Measurements from ENCODE around the gene TNC. TPM values are rescaled to one million over a fixed set of nuclear protein-coding genes. Genes with fewer than 3 reads are reported as not detected.
"Not testable (repeated sequence)": the region's sequence is repeated elsewhere in the genome, so short reads cannot be mapped to it uniquely, and the experiment has no call there.

TNC gene
- total and polyA plus RNA-seq, 5 donors from 2014 or later, result not detected

DNA sequence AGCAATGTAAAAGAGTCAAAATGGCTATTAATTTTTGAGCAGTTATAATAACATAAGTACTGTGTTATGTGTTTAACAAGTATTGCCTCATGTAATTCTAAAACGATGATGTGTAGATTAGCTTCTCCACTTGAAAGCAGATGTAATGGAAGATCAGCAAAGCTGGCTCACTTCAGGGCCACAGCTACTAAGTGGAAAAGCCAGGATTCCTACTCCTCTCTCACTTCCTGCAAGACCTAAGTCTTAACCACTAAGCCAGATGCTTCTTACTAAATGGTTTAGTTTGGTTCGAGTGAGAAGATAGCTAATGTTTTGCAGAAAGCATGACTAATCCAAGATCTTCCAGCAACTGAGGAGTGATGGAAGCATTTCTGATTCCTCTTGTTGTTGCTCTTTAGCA, 15.7 kb upstream of the TNC start:
- no peak overlapping the region for H3K4me3 Mint-ChIP-seq
- no peak overlapping the region for H3K27ac Mint-ChIP-seq

DNA sequence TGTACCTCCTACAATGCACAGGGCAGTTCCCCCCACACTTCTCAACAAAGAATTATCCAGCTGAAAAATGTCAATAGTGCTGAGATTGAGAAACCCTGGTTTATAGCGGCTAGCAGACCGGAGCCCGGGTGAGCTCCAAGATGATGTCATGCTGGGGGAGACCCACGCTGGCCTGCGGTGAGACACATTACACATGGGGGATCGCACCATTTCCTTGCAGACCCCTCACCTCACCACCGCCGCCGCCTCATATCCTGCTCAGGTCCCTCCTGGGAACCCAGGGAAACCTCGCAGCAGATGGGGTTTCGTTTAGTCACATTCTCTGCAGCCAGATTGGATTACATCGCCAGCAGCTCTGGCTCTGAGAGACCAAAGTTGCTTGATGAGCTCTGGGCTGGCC, 14.7 kb upstream of the TNC start:
- no peaks in the 10 kb centered on the region for H3K4me1 Mint-ChIP-seq
- DNase-seq (no peak), ATAC-seq (ENCODE audit: low read depth in 2 of 2) (no peak)
- no peak overlapping the region for H3K4me3 ChIP-seq (ENCODE audit: low read depth, low read length)
- no peaks in the 10 kb centered on the region for H3K9me3 ChIP-seq (ENCODE audit: control insufficient read depth in 2 of 2, low read length in 2 of 2)
- H3K27me3 Mint-ChIP-seq, result peaks cover 9% of the 10 kb centered on the region
- no peaks in the 10 kb centered on the region for H3K36me3 ChIP-seq (ENCODE audit: control insufficient read depth, insufficient read depth, low read length)
- H3K36me3 Mint-ChIP-seq, result no peaks in the 10 kb centered on the region
- peaks cover 7% of the 10 kb centered on the region for H3K27me3 ChIP-seq (ENCODE audit: control insufficient read depth, insufficient read depth, low read length)
- no peak overlapping the region for H3K4me3 Mint-ChIP-seq
- no peaks in the 10 kb centered on the region for H3K4me1 ChIP-seq (ENCODE audit: control insufficient read depth, insufficient read depth, low read length, poor library complexity, severe bottlenecking)
- H3K27ac Mint-ChIP-seq, result no peak overlapping the region
- peaks cover 0 to 3% (median 0%) of the 10 kb centered on the region in 7 donors for H3K9me3 Mint-ChIP-seq
- no peak overlapping the region for H3K27ac ChIP-seq (ENCODE audit: insufficient read depth, low read length, poor library complexity, severe bottlenecking)

More for the DNA sequence above, 15.7 kb upstream of the TNC start:
- H3K4me1 Mint-ChIP-seq, result no peaks in the 10 kb centered on the region
- H3K9me3 ChIP-seq (ENCODE audit: control insufficient read depth in 2 of 2, low read length in 2 of 2), result no peaks in the 10 kb centered on the region
- peaks cover 9% of the 10 kb centered on the region for H3K27me3 ChIP-seq (ENCODE audit: control insufficient read depth, insufficient read depth, low read length)
- no peak for ATAC-seq (ENCODE audit: low read depth in 2 of 2)
- peaks cover 6% of the 10 kb centered on the region for H3K27me3 Mint-ChIP-seq
- no peak for DNase-seq
- H3K4me3 ChIP-seq (ENCODE audit: low read depth, low read length), result no peak overlapping the region
- peaks cover 0 to 3% (median 0%) of the 10 kb centered on the region in 7 donors for H3K9me3 Mint-ChIP-seq
- no peaks in the 10 kb centered on the region for H3K36me3 ChIP-seq (ENCODE audit: control insufficient read depth, insufficient read depth, low read length)
- H3K27ac ChIP-seq (ENCODE audit: insufficient read depth, low read length, poor library complexity, severe bottlenecking), result no peak overlapping the region
- H3K36me3 Mint-ChIP-seq, result no peaks in the 10 kb centered on the region
- no peaks in the 10 kb centered on the region for H3K4me1 ChIP-seq (ENCODE audit: control insufficient read depth, insufficient read depth, low read length, poor library complexity, severe bottlenecking)

DNA sequence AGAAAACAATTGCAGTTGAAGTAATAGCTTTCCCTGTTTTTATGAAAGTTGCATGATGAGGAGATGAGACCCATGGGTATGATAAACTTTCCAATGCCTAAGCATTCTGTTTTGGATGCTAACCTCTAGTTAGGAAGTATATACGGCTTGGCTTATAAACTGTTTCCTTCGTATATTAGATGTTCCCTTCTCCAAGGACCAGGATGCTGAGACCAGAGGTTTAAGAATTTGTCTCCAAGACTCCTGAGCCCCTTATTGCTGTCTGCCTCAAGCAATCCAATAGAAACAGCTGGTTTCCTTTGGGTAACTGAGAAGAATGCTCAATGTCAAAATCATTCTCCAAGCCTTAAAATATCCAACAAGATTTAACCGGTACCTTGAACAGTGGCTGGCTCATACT, 12.2 kb upstream of the TNC start:
- H3K9me3 Mint-ChIP-seq, result peaks cover 0 to 6% (median 3%) of the 10 kb centered on the region in 7 donors

DNA sequence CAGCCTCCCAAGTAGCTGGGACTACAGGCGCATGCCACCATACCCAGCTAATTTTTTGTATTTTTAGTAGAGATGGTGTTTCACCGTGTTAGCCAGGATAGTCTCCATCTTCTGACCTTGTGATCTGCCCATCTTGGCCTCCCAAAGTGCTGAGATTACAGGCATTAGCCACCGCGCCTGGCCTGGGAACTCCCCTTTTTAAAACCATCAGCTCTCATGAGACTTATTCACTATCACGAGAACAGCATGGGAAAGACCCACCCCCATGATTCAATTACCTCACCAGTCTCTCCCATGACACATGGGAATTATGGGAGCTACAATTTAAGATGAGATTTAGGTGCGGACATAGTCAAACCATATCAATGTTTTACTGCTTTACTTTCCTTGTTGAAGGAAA, 10.8 kb upstream of the TNC start:
- not testable (repeated sequence) for H3K27ac ChIP-seq (ENCODE audit: insufficient read depth, low read length, poor library complexity, severe bottlenecking); H3K4me1 ChIP-seq (ENCODE audit: control insufficient read depth, insufficient read depth, low read length, poor library complexity, severe bottlenecking); H3K27me3 ChIP-seq (ENCODE audit: control insufficient read depth, insufficient read depth, low read length); H3K4me1 Mint-ChIP-seq; H3K4me3 Mint-ChIP-seq; DNase-seq; H3K36me3 ChIP-seq (ENCODE audit: control insufficient read depth, insufficient read depth, low read length); ATAC-seq (ENCODE audit: low read depth in 2 of 2); H3K9me3 Mint-ChIP-seq; H3K27ac Mint-ChIP-seq; H3K4me3 ChIP-seq (ENCODE audit: low read depth, low read length); H3K36me3 Mint-ChIP-seq; H3K9me3 ChIP-seq (ENCODE audit: control insufficient read depth in 2 of 2, low read length in 2 of 2)
- H3K27me3 Mint-ChIP-seq, result peaks cover 12% of the 10 kb centered on the region

More for the DNA sequence above, 12.2 kb upstream of the TNC start:
- H3K27me3 ChIP-seq (ENCODE audit: control insufficient read depth, insufficient read depth, low read length), result peaks cover 7% of the 10 kb centered on the region
- H3K27ac ChIP-seq (ENCODE audit: insufficient read depth, low read length, poor library complexity, severe bottlenecking), result no peak overlapping the region
- Mint-ChIP-seq H3K4me1 (no peaks in the 10 kb centered on the region), H3K27ac (no peak overlapping the region), H3K4me3 (no peak overlapping the region), H3K36me3 (peaks cover 3% of the 10 kb centered on the region), H3K27me3 (peaks cover 16% of the 10 kb centered on the region)
- no peaks in the 10 kb centered on the region for H3K4me1 ChIP-seq (ENCODE audit: control insufficient read depth, insufficient read depth, low read length, poor library complexity, severe bottlenecking)
- no peaks in the 10 kb centered on the region for H3K36me3 ChIP-seq (ENCODE audit: control insufficient read depth, insufficient read depth, low read length)
- ATAC-seq (ENCODE audit: low read depth in 2 of 2) (no peak), DNase-seq (no peak)
- no peak overlapping the region for H3K4me3 ChIP-seq (ENCODE audit: low read depth, low read length)
- no peaks in the 10 kb centered on the region for H3K9me3 ChIP-seq (ENCODE audit: control insufficient read depth in 2 of 2, low read length in 2 of 2)

DNA sequence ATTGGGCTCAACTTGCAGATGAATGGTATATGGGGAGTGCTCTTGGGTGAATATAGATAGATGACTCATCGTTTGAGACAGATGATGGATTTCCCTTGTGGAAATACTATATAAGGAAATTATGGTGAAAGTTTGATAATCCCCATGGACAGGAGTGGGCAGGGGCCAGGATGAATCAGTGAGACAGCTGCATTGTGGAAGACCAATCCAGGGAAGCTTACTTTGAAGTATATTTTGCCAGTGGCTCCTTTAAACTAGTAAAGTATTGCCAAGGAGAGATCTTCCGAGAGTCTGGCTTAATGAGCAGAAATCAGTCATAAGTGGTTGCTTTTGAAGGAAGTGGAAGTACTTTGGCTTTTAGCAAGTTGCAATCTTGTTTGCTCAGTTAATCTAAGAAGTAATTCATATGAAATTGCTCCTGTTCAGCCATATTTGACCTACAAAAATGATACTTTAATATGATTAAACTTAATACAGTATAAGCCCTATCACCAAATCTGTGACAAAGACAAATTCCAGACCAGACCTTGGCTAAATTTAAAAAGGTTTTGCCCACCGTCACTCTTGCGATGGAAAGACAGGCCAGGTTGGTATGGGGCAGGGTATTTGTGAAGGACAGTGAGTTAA, 9.3 kb upstream of the TNC start:
- ATAC-seq (ENCODE audit: low read depth in 2 of 2), result no peak

DNA sequence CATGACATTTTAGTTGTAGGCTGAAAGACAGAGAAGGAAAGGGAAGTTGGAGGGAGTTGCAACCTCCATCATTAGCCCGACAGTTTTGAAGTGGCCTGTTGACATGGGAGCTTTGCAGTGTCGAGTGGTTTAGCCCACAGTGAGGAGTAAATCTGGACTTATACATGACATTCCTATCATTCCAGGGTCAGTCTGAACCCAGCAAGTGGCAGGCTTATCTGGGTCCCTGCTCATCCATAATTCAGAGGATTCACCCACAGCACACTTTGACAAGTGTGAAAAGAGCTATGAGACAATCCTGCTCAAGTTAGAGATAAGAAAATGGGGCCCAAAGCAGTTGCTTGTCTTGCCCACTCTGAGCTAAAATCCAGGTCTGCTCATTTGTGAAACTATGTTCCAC, 8.4 kb upstream of the TNC start:
- H3K36me3 ChIP-seq (ENCODE audit: control insufficient read depth, insufficient read depth, low read length), result no peaks in the 10 kb centered on the region
- no peak for DNase-seq
- no peak for ATAC-seq (ENCODE audit: low read depth in 2 of 2)
- Mint-ChIP-seq H3K4me1 (no peaks in the 10 kb centered on the region), H3K27ac (no peak overlapping the region), H3K36me3 (peaks cover 4% of the 10 kb centered on the region), H3K27me3 (peaks cover 26% of the 10 kb centered on the region), H3K9me3 (peaks cover 0 to 7% (median 5%) of the 10 kb centered on the region in 7 donors), H3K4me3 (no peak overlapping the region)
- peaks cover 10% of the 10 kb centered on the region for H3K27me3 ChIP-seq (ENCODE audit: control insufficient read depth, insufficient read depth, low read length)
- no peak overlapping the region for H3K4me3 ChIP-seq (ENCODE audit: low read depth, low read length)
- no peaks in the 10 kb centered on the region for H3K9me3 ChIP-seq (ENCODE audit: control insufficient read depth in 2 of 2, low read length in 2 of 2)
- H3K27ac ChIP-seq (ENCODE audit: insufficient read depth, low read length, poor library complexity, severe bottlenecking), result no peak overlapping the region
- no peaks in the 10 kb centered on the region for H3K4me1 ChIP-seq (ENCODE audit: control insufficient read depth, insufficient read depth, low read length, poor library complexity, severe bottlenecking)

More for the DNA sequence above, 9.3 kb upstream of the TNC start:
- H3K9me3 ChIP-seq (ENCODE audit: control insufficient read depth in 2 of 2, low read length in 2 of 2), result no peaks in the 10 kb centered on the region
- H3K4me3 ChIP-seq (ENCODE audit: low read depth, low read length), result no peak overlapping the region
- H3K36me3 ChIP-seq (ENCODE audit: control insufficient read depth, insufficient read depth, low read length), result no peaks in the 10 kb centered on the region
- H3K9me3 Mint-ChIP-seq, result peaks cover 0 to 7% (median 5%) of the 10 kb centered on the region in 7 donors
- peaks cover 10% of the 10 kb centered on the region for H3K27me3 ChIP-seq (ENCODE audit: control insufficient read depth, insufficient read depth, low read length)
- no peak for DNase-seq
- no peak overlapping the region for H3K27ac Mint-ChIP-seq
- H3K4me1 ChIP-seq (ENCODE audit: control insufficient read depth, insufficient read depth, low read length, poor library complexity, severe bottlenecking), result no peaks in the 10 kb centered on the region
- no peaks in the 10 kb centered on the region for H3K4me1 Mint-ChIP-seq
- H3K27ac ChIP-seq (ENCODE audit: insufficient read depth, low read length, poor library complexity, severe bottlenecking), result no peak overlapping the region
- peaks cover 18% of the 10 kb centered on the region for H3K27me3 Mint-ChIP-seq
- H3K4me3 Mint-ChIP-seq, result no peak overlapping the region
- H3K36me3 Mint-ChIP-seq, result peaks cover 4% of the 10 kb centered on the region

DNA sequence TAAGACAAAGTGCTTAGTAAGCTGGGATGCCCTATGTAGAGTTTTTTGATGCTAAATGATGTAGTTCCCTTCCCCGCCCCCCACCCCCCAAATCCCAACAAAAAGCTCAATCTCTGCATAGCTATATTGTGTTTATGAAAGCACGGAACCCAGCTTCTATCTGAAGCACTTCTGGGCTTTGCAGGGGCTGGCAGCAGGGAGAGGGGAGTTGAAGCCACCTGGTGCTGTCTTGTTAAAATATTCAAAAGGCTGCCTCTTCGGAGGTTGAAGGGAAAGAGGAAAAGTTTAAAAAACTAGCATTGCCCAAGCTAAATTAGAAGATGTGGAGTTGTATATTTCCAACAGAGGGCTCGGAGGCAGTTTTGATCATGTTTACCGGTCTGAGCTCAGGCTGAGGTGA, 5.0 kb upstream of the TNC start:
- Mint-ChIP-seq H3K36me3 (peaks cover 4% of the 10 kb centered on the region), H3K27me3 (peaks cover 44% of the 10 kb centered on the region), H3K27ac (no peak overlapping the region), H3K9me3 (peaks cover 0 to 7% (median 5%) of the 10 kb centered on the region in 7 donors), H3K4me3 (no peak overlapping the region), H3K4me1 (no peaks in the 10 kb centered on the region)
- ATAC-seq (ENCODE audit: low read depth in 2 of 2) (no peak), DNase-seq (no peak)
- H3K9me3 ChIP-seq (ENCODE audit: control insufficient read depth in 2 of 2, low read length in 2 of 2), result no peaks in the 10 kb centered on the region
- no peak overlapping the region for H3K4me3 ChIP-seq (ENCODE audit: low read depth, low read length)
- no peak overlapping the region for H3K27ac ChIP-seq (ENCODE audit: insufficient read depth, low read length, poor library complexity, severe bottlenecking)
- H3K36me3 ChIP-seq (ENCODE audit: control insufficient read depth, insufficient read depth, low read length), result no peaks in the 10 kb centered on the region
- H3K27me3 ChIP-seq (ENCODE audit: control insufficient read depth, insufficient read depth, low read length), result peaks cover 29% of the 10 kb centered on the region
- no peaks in the 10 kb centered on the region for H3K4me1 ChIP-seq (ENCODE audit: control insufficient read depth, insufficient read depth, low read length, poor library complexity, severe bottlenecking)

DNA sequence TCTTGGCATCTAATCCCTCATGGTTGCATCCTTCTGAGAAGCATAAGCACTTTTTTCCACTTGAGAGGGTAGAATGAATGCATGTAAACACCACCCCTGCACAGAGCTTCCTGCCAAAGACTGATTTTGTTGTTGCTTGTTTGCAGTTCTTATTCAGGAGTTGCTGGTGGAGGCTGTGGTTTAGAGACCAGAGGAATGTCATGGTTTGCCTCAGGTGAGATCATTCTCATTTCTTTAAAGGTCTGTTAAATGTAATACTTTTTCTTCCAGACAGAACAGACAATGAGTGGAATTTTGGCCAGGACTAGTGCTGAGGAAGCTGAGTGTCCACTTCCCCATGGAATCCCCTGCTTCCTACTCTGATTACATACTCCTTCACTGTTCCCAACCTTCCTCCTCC, 3.2 kb upstream of the TNC start:
- no peak overlapping the region for H3K4me3 Mint-ChIP-seq
- peaks cover 4% of the 10 kb centered on the region for H3K36me3 Mint-ChIP-seq
- no peak overlapping the region for H3K27ac Mint-ChIP-seq
- no peak overlapping the region for H3K4me3 ChIP-seq (ENCODE audit: low read depth, low read length)
- H3K4me1 ChIP-seq (ENCODE audit: control insufficient read depth, insufficient read depth, low read length, poor library complexity, severe bottlenecking), result no peaks in the 10 kb centered on the region
- no peaks in the 10 kb centered on the region for H3K9me3 ChIP-seq (ENCODE audit: control insufficient read depth in 2 of 2, low read length in 2 of 2)
- DNase-seq, result no peak
- H3K9me3 Mint-ChIP-seq, result peaks cover 0 to 7% (median 5%) of the 10 kb centered on the region in 7 donors
- H3K27me3 ChIP-seq (ENCODE audit: control insufficient read depth, insufficient read depth, low read length), result peaks cover 38% of the 10 kb centered on the region
- no peak for ATAC-seq (ENCODE audit: low read depth in 2 of 2)
- no peaks in the 10 kb centered on the region for H3K4me1 Mint-ChIP-seq
- peaks cover 50% of the 10 kb centered on the region for H3K27me3 Mint-ChIP-seq
- H3K36me3 ChIP-seq (ENCODE audit: control insufficient read depth, insufficient read depth, low read length), result no peaks in the 10 kb centered on the region
- no peak overlapping the region for H3K27ac ChIP-seq (ENCODE audit: insufficient read depth, low read length, poor library complexity, severe bottlenecking)

Data from CD4-positive, CD25-positive, alpha-beta regulatory T cell (primary cell).